Renal cortex interstitium (tissue), 11 donors: ENCODE data around the gene KAZN. TPM values are rescaled to one million over a fixed set of nuclear protein-coding genes. Genes with fewer than 3 reads are reported as not detected.

ENCODE experiments used
- DNase-seq, 11 donors: peaks; one replicate each; pipeline ENCODE4 v3.0.0-alpha.2; 2013; ENCODE audit warnings: low read depth in 9 of 11, low spot score in 4 of 11; ENCODE audit errors: extremely low read depth in 1 of 11
- polyA plus RNA-seq, 3 donors: library from polyadenylated mRNA; unstranded; fragments of 120-200 nt; gene quantifications; one replicate each; pipeline ENCODE4 v1.2.1, GENCODE V29; 2013; ENCODE audit not compliant: insufficient read length in 3 of 3

Gene KAZN
- polyA plus RNA-seq, 3 donors, result 32.3 to 43.3 (median 34.6) TPM

DNA sequence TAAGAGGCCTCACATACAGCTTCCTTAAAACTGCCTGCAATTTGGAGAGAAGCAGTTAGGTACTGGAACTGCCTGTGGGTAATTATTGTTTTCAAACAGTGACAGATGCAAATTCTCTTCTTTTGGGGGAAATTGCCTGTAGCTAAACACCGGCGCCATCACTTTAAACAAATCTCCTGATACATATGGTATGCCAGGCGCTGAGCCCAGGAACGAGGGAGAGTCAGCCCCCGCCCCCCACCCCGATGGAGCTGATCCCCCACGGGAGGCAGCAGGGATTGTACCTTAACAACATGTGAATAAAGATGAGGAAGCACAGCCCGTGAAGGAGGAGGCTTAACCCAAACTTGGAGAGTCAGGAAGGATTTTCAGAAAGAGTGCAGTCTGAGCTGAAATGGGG is 562.1 kb downstream of the KAZN start:
- no peak for DNase-seq

DNA sequence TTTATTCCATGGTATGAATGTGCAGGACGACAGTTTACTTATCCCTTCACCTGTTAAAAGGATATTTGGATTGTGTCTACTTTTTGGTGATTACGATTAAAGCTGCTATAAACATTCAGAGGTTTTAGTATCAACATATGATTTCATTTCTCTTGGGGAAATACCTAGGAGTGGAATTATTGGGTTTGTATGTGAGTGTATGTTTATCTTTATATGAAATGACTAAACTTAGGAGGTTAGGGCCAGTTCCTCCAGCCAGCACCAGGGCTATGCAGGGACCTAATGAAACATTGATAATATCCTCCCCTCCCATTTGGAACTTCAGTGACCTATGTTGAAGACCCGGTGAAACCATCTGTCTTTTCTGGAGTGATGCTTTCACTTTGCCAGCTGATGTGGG is 568.9 kb downstream of the KAZN start:
- no peak for DNase-seq
